SK-N-SH treated with all-trans-retinoic acid at 6 μM for 48 hours (cell line): ENCODE measurements around the gene NCKAP5.

Source experiments
- CSRNP3 ChIP-seq: fragments of 250-450 bp; sonication (Bioruptor Pico); IDR thresholded peaks from 2 replicates; pipeline ENCODE4 v1.5.1; 2021; ENCODE audit warnings: mild to moderate bottlenecking, moderate library complexity
- ESRRG ChIP-seq: fragments of 250-450 bp; sonication (Bioruptor Pico); IDR thresholded peaks from 2 replicates; pipeline ENCODE4 v1.6.1; 2021; ENCODE audit warnings: mild to moderate bottlenecking
- GLIS3 ChIP-seq: fragments of 250-450 bp; sonication (Bioruptor Pico); IDR thresholded peaks from 2 replicates; pipeline ENCODE4 v1.5.0; 2020; ENCODE audit warnings: mild to moderate bottlenecking, moderate library complexity
- ISL1 ChIP-seq: fragments of 250-450 bp; sonication (Bioruptor Pico); IDR thresholded peaks from 2 replicates; pipeline ENCODE4 v2.1.2; 2022; ENCODE audit warnings: mild to moderate bottlenecking, moderate library complexity
- OSR1 ChIP-seq: fragments of 250-450 bp; sonication (Bioruptor Pico); IDR thresholded peaks from 2 replicates; pipeline ENCODE4 v1.8.0; 2022; ENCODE audit warnings: moderate library complexity, mild to moderate bottlenecking, inconsistent platforms
- PATZ1 ChIP-seq: fragments of 250-450 bp; sonication (Bioruptor Pico); IDR thresholded peaks from 2 replicates; pipeline ENCODE4 v1.8.0; 2020; ENCODE audit warnings: mild to moderate bottlenecking, moderate library complexity, borderline replicate concordance
- TSHZ2 ChIP-seq: fragments of 250-450 bp; sonication (Bioruptor Pico); IDR thresholded peaks from 2 replicates; pipeline ENCODE4 v1.5.0; 2020; ENCODE audit warnings: mild to moderate bottlenecking, moderate library complexity
- TF ChIP-seq, protein P1 (sequence below): fragments of 250-450 bp; sonication (Bioruptor Pico); IDR thresholded peaks from 2 replicates; pipeline ENCODE4 v1.5.1; 2020; ENCODE audit warnings: low read depth, mild to moderate bottlenecking, moderate library complexity

GRCh38 chr2:133574620-133575019, 6.4 kb upstream of the NCKAP5 start:
- TF ChIP-seq OSR1 (CRISPR knock-in tag) (no peak), ESRRG (CRISPR knock-in tag) (no peak), PATZ1 (CRISPR knock-in tag) (no peak), ISL1 (CRISPR knock-in tag) (no peak), CSRNP3 (CRISPR knock-in tag) (no peak), GLIS3 (CRISPR knock-in tag) (no peak), TSHZ2 (no peak)
- TF ChIP-seq, protein P1, sequence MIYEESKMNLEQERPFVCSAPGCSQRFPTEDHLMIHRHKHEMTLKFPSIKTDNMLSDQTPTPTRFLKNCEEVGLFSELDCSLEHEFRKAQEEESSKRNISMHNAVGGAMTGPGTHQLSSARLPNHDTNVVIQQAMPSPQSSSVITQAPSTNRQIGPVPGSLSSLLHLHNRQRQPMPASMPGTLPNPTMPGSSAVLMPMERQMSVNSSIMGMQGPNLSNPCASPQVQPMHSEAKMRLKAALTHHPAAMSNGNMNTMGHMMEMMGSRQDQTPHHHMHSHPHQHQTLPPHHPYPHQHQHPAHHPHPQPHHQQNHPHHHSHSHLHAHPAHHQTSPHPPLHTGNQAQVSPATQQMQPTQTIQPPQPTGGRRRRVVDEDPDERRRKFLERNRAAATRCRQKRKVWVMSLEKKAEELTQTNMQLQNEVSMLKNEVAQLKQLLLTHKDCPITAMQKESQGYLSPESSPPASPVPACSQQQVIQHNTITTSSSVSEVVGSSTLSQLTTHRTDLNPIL, result no peak
